Measurements from ENCODE around the gene FAHD1. TPM values are rescaled to one million over a fixed set of nuclear protein-coding genes. Genes with fewer than 3 reads are reported as not detected.

Gene FAHD1
- total RNA-seq, 4 donors from 2014 or later, result 25.4 to 42.0 (median 30.8) TPM

GRCh38 chr16:1781254-1781653 lies 45.8 kb upstream of the FAHD1 start:
- TF ChIP-seq, protein P1, sequence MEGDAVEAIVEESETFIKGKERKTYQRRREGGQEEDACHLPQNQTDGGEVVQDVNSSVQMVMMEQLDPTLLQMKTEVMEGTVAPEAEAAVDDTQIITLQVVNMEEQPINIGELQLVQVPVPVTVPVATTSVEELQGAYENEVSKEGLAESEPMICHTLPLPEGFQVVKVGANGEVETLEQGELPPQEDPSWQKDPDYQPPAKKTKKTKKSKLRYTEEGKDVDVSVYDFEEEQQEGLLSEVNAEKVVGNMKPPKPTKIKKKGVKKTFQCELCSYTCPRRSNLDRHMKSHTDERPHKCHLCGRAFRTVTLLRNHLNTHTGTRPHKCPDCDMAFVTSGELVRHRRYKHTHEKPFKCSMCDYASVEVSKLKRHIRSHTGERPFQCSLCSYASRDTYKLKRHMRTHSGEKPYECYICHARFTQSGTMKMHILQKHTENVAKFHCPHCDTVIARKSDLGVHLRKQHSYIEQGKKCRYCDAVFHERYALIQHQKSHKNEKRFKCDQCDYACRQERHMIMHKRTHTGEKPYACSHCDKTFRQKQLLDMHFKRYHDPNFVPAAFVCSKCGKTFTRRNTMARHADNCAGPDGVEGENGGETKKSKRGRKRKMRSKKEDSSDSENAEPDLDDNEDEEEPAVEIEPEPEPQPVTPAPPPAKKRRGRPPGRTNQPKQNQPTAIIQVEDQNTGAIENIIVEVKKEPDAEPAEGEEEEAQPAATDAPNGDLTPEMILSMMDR (IDR thresholded peaks at IDR 0.05; ENCODE audit: low read depth), result no peak

DNA sequence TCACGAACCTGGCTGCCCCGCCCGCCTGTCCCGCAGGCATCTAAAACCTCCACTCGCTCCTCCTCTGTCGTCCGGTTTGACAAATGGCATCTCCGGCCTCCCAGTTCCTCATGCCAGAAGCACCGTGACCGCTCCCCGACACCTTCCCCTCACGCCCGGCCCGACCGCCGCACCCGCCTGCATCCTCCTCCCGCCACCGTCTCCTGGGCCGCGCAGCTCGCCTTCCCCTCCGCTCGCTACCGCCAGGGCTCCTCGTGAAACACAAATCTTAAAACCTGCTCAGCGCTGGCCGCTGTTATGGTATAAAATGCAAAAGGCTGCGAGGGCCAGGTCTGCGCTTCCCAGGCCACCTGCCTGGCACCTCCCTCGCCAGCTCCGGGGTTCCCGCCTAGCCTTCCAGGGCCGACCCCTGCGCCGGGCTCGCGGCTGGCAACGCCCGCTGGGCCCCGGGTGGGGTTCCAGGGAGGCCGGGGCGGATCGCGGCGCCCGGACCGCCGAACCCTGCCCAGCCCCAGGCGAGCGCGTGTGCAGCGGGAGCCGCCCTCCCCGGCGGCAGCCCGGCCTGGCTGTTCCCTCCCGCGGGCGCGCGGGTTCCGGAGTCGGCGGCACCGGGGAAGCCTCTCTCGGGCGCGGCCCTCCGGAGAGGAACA lies 45.1 kb upstream of the FAHD1 start:
- TF ChIP-seq, protein P1 (IDR thresholded peaks at IDR 0.05; ENCODE audit: low read depth), result no peak

DNA sequence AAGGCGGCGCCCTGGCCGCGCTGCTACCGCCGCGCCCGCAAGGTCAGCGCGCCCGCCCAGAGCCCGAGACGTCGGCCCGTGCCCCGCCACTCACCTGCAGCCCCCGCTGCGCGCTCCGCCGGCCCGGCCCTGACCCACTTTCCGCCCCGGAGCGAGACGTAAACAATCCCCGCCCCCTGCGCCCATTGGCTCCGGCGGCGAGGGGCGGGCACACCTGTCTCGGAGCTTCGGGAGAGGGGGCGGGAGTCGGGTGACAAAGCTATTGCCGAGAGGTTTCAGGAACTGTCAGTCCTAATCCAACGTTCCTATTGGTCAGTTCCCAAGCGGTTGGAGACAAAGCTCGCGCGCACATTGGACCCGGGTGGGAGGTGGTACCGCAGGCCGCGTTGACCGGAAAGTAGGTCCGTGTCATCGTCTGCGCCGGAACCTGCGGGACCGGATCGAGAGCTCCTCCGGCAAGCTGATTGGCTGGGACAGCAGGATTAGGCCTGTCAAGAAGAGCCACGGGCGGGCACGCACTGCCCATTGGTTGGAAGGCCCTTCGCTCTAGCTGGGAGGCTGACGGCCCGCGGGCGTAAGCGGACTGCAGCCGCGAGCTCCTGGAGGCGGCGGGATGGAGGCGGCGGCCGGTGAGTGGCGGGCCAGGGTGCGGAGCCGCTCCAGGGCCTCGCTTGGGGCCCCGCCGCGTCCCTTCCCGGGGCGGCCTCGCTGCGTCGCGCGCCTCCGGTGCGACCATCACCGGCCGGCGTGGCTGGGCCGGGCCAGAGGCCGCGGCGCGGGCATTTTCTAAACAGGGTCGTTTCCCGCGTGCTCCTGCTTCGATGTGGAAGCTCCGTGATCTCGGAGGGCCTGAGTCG lies 44.4 kb upstream of the FAHD1 start, which contains the start of the genes NUBP2 and SPSB3:
TSS of gene NUBP2 (plus strand) at position 553 of the 857 bp plus-strand sequence. CDS start at position 614, 61 bp downstream.
TSS of gene SPSB3 (minus strand) at position 164 of the 857 bp plus-strand sequence. CDS start 1,088 bp downstream, outside the sequence.
- TF ChIP-seq, protein P1 (IDR thresholded peaks at IDR 0.05; ENCODE audit: low read depth), result no peak

GRCh38 chr16:1784977-1785845 lies 41.8 kb upstream of the FAHD1 start:
- TF ChIP-seq, protein P1 (IDR thresholded peaks at IDR 0.05; ENCODE audit: low read depth), result no peak

- TF ChIP-seq, protein P1 (IDR thresholded peaks at IDR 0.05; ENCODE audit: low read depth), result no peak
These were observed 41.2 kb upstream of the FAHD1 start for GRCh38 chr16:1785846-1786170.

- TF ChIP-seq, protein P1 (IDR thresholded peaks at IDR 0.05; ENCODE audit: low read depth), result no peak
These were observed 40.6 kb upstream of the FAHD1 start for GRCh38 chr16:1786242-1787055.

Measured in subcutaneous adipose tissue (tissue), 4 donors.